Sigmoid colon (tissue), 4 donors: Measurements from ENCODE around the gene RYK.

ENCODE experiments used
- CTCF ChIP-seq, 4 experiments: fragments of 450-650 bp in 3 of 4; fragments of 200-600 bp in 1 of 4; IDR thresholded peaks; one replicate each; pipeline ENCODE4 v1.5.1; 2016 to 2019; ENCODE audit warnings: antibody characterized with exemption in 4 of 4, mild to moderate bottlenecking in 3 of 4, moderate library complexity in 2 of 4
- POLR2A ChIP-seq, 2 donors: fragments of 450-650 bp; IDR thresholded peaks; one replicate each; pipeline ENCODE4 v1.6.1; 2016; ENCODE audit warnings: antibody characterized with exemption in 2 of 2, mild to moderate bottlenecking in 2 of 2, moderate library complexity in 2 of 2
- POLR2AphosphoS5 ChIP-seq, 4 donors: sonication (generic); formaldehyde crosslinking; IDR thresholded peaks; one replicate each; pipeline ENCODE4 v1.6.1; 2017; ENCODE audit warnings: antibody characterized with exemption in 4 of 4

GRCh38 chr3:134267996-134268395 lies 17.3 kb upstream of the RYK start:
- TF ChIP-seq POLR2A (IDR thresholded peaks at IDR 0.05) (no peak), CTCF (IDR thresholded peaks at IDR 0.05) (no peak), POLR2AphosphoS5 (IDR thresholded peaks at IDR 0.05) (no peak)
